ENCODE data around the gene WLS.
"Not testable (repeated sequence)": the region's sequence is repeated elsewhere in the genome, so short reads cannot be mapped to it uniquely, and the experiment has no call there.

The WLS gene

DNA sequence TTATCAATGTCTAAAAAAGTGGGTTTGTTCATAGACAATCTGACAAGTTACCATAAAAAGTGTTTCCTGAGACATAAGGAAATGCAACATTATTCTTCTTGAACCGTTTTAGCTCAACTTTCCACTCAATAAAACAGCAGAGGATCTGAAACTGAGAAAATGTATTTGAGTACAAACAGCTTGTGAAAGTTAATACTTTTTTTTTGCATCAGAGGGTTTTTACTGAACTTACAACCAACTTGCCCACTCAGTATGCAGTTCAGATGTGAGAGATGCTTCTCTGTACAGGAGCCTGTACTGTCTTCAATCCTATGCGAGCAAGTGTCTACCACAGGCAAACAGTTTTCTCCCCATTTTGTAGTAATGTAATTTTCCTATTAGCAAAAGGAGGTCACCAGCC, 71.4 kb downstream of the WLS start:
- H3K4me2 ChIP-seq (ENCODE audit: low read depth, low read length, poor library complexity, severe bottlenecking); H3K27ac ChIP-seq (ENCODE audit: low read depth, low read length); H2AFZ ChIP-seq (ENCODE audit: low read depth, low read length, severe bottlenecking); H3K36me3 ChIP-seq (ENCODE audit: low read length); H3K9ac ChIP-seq (ENCODE audit: low read length); H3K4me3 ChIP-seq (ENCODE audit: insufficient read depth, low read length, poor library complexity, severe bottlenecking); H3K79me2 ChIP-seq (ENCODE audit: insufficient read depth, low read length); H4K20me1 ChIP-seq (ENCODE audit: low read depth, low read length); H3K9me2 ChIP-seq (replicated peaks; ENCODE audit: insufficient read depth, low read length); H3K27me3 ChIP-seq (ENCODE audit: low read length); H3K9me3 ChIP-seq (ENCODE audit: insufficient read depth, low read length); H3F3A ChIP-seq (ENCODE audit: insufficient read depth): not testable (repeated sequence)

DNA sequence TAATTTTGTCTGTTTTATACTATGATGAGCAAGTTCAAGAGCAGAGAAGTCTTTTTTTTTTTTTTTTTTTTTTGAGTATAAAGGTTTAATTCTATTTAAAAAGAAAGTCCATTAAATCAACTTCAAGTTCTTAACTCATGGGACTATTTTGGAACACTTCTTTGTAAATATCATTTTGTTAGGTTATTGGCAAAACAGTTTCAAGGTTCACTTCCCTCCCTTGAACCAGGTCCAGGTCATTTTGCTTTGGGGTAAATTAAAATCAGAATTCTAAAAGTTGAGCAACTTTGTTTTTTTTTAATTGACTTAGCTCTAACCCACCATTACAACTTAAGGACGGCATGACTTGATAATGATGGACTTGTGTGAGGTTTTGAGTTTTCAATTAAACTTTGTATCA, 72.3 kb downstream of the WLS start:
- Histone ChIP-seq H3K4me3 (ENCODE audit: insufficient read depth, low read length, poor library complexity, severe bottlenecking) (no peak overlapping the region), H4K20me1 (ENCODE audit: low read depth, low read length) (no peaks in the 10 kb centered on the region), H3K9me3 (ENCODE audit: insufficient read depth, low read length) (no peaks in the 10 kb centered on the region), H2AFZ (ENCODE audit: low read depth, low read length, severe bottlenecking) (no peak overlapping the region), H3K36me3 (ENCODE audit: low read length) (no peaks in the 10 kb centered on the region), H3K9ac (ENCODE audit: low read length) (no peak overlapping the region), H3K27me3 (ENCODE audit: low read length) (no peaks in the 10 kb centered on the region), H3K27ac (ENCODE audit: low read depth, low read length) (no peak overlapping the region), H3F3A (ENCODE audit: insufficient read depth) (no peaks in the 10 kb centered on the region), H3K9me2 (replicated peaks; ENCODE audit: insufficient read depth, low read length) (no peaks in the 10 kb centered on the region), H3K79me2 (ENCODE audit: insufficient read depth, low read length) (no peaks in the 10 kb centered on the region), H3K4me2 (ENCODE audit: low read depth, low read length, poor library complexity, severe bottlenecking) (no peak overlapping the region)
- TF ChIP-seq, protein P1, sequence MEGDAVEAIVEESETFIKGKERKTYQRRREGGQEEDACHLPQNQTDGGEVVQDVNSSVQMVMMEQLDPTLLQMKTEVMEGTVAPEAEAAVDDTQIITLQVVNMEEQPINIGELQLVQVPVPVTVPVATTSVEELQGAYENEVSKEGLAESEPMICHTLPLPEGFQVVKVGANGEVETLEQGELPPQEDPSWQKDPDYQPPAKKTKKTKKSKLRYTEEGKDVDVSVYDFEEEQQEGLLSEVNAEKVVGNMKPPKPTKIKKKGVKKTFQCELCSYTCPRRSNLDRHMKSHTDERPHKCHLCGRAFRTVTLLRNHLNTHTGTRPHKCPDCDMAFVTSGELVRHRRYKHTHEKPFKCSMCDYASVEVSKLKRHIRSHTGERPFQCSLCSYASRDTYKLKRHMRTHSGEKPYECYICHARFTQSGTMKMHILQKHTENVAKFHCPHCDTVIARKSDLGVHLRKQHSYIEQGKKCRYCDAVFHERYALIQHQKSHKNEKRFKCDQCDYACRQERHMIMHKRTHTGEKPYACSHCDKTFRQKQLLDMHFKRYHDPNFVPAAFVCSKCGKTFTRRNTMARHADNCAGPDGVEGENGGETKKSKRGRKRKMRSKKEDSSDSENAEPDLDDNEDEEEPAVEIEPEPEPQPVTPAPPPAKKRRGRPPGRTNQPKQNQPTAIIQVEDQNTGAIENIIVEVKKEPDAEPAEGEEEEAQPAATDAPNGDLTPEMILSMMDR (IDR thresholded peaks at IDR 0.05; ENCODE audit: insufficient read depth, low read length, poor library complexity, severe bottlenecking): no peak

DNA sequence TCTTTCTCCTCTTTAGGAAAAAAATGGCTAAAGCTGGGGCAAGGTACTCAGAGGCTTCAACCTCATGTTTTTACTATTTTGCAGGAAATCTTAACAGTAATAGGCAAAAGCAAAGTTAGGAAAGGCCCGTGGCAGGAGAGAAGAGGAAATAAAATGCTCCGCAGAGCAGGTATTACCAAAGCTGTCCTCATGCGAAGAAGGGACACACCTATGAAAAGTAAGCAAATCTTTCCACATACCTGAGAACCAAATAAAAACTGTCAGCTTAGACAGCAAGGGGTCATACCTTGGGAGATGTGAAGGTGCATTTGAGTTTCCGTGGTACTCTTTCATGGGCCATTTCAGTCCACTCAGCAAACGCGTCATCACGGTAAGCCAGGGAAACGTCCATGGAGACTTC, 73.5 kb downstream of the WLS start:
- H3K36me3 ChIP-seq (ENCODE audit: low read length): no peaks in the 10 kb centered on the region
- no peak for TF ChIP-seq EZH2phosphoT487 (conservative IDR thresholded peaks at IDR 0.05; ENCODE audit: low read length)
- TF ChIP-seq, protein P1 (IDR thresholded peaks at IDR 0.05; ENCODE audit: insufficient read depth, low read length, poor library complexity, severe bottlenecking): no peak
- H3K9me2 ChIP-seq (replicated peaks; ENCODE audit: insufficient read depth, low read length): no peaks in the 10 kb centered on the region
- no peaks in the 10 kb centered on the region for H3F3A ChIP-seq (ENCODE audit: insufficient read depth)
- no peaks in the 10 kb centered on the region for H4K20me1 ChIP-seq (ENCODE audit: low read depth, low read length)
- H3K9me3 ChIP-seq (ENCODE audit: insufficient read depth, low read length): no peaks in the 10 kb centered on the region
- H3K27me3 ChIP-seq (ENCODE audit: low read length): no peaks in the 10 kb centered on the region
- no peaks in the 10 kb centered on the region for H3K79me2 ChIP-seq (ENCODE audit: insufficient read depth, low read length)
- H3K9ac ChIP-seq (ENCODE audit: low read length): no peak overlapping the region
- H3K4me3 ChIP-seq (ENCODE audit: insufficient read depth, low read length, poor library complexity, severe bottlenecking): no peak overlapping the region
- no peak overlapping the region for H3K27ac ChIP-seq (ENCODE audit: low read depth, low read length)
- no peak overlapping the region for H3K4me2 ChIP-seq (ENCODE audit: low read depth, low read length, poor library complexity, severe bottlenecking)
- no peak overlapping the region for H2AFZ ChIP-seq (ENCODE audit: low read depth, low read length, severe bottlenecking)

DNA sequence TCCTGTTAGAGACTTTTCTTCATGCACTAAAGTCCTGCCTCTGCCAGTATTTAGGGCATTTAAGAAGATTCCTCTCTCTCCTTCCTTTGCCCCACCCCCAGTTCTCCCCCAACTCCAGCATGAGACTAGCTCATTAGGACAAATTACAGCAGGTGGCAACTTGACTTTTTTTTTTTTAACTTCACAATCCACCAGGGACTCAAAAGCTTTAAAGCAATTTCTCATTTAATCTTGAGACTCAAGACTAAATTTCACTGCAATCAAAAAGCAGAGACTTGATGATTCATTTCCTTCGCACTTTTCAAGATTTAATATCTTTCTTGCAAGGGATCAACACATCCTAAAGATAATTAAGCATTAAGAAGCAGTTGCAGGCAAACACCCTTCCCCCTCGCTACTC, 74.9 kb downstream of the WLS start:
- H3K4me2 ChIP-seq (ENCODE audit: low read depth, low read length, poor library complexity, severe bottlenecking): no peak overlapping the region
- no peak overlapping the region for H3K27ac ChIP-seq (ENCODE audit: low read depth, low read length)
- no peaks in the 10 kb centered on the region for H3K79me2 ChIP-seq (ENCODE audit: insufficient read depth, low read length)
- H3K4me3 ChIP-seq (ENCODE audit: insufficient read depth, low read length, poor library complexity, severe bottlenecking): no peak overlapping the region
- no peak for TF ChIP-seq EZH2phosphoT487 (conservative IDR thresholded peaks at IDR 0.05; ENCODE audit: low read length)
- TF ChIP-seq, protein P1 (IDR thresholded peaks at IDR 0.05; ENCODE audit: insufficient read depth, low read length, poor library complexity, severe bottlenecking): no peak
- no peaks in the 10 kb centered on the region for H3K9me2 ChIP-seq (replicated peaks; ENCODE audit: insufficient read depth, low read length)
- no peaks in the 10 kb centered on the region for H3K27me3 ChIP-seq (ENCODE audit: low read length)
- H2AFZ ChIP-seq (ENCODE audit: low read depth, low read length, severe bottlenecking): no peak overlapping the region
- H3K9me3 ChIP-seq (ENCODE audit: insufficient read depth, low read length): no peaks in the 10 kb centered on the region
- H3K9ac ChIP-seq (ENCODE audit: low read length): no peak overlapping the region
- no peaks in the 10 kb centered on the region for H3F3A ChIP-seq (ENCODE audit: insufficient read depth)
- no peaks in the 10 kb centered on the region for H4K20me1 ChIP-seq (ENCODE audit: low read depth, low read length)
- no peaks in the 10 kb centered on the region for H3K36me3 ChIP-seq (ENCODE audit: low read length)

All from SU-DHL-6 (cell line).